ENCODE data around the gene POC1B.

- TF ChIP-seq CTCF (IDR thresholded peaks at IDR 0.05) (no peak), POLR2A (IDR thresholded peaks at IDR 0.05) (no peak), POLR2AphosphoS5 (IDR thresholded peaks at IDR 0.05) (no peak)
Measured at GRCh38 chr12:89501793-89502192, 24.1 kb downstream of the POC1B start.

Data from gastroesophageal sphincter (tissue), 3 donors.